Measurements from ENCODE around the gene ZP2. TPM values are rescaled to one million over a fixed set of nuclear protein-coding genes. Genes with fewer than 3 reads are reported as not detected.

ZP2 gene
- total RNA-seq, 1 experiment from 2014 or later: not detected

- Histone ChIP-seq H3K56ac (ENCODE audit: insufficient read length, low read depth, low read length) (no peak overlapping the region), H3K4me1 (ENCODE audit: insufficient read depth, low read length) (no peaks in the 10 kb centered on the region), H4K91ac (ENCODE audit: insufficient read length, low read depth, low read length) (no peak overlapping the region), H3K79me2 (ENCODE audit: insufficient read depth, low read length) (no peaks in the 10 kb centered on the region), H4K20me1 (ENCODE audit: control insufficient read depth, insufficient read depth, insufficient read length) (no peaks in the 10 kb centered on the region), H4K5ac (ENCODE audit: insufficient read length, low read depth, low read length) (no peak overlapping the region), H4K8ac (replicated peaks; ENCODE audit: insufficient read length, low read depth, low read length) (no peak overlapping the region), H3K23me2 (ENCODE audit: insufficient read length, low read depth, low read length, poor library complexity, severe bottlenecking) (no peaks in the 10 kb centered on the region), H2BK20ac (ENCODE audit: low read depth, low read length, poor library complexity, severe bottlenecking) (no peak overlapping the region), H3K4ac (ENCODE audit: low read depth, low read length) (no peak overlapping the region), H2AK5ac (ENCODE audit: insufficient read length, low read length) (no peak overlapping the region), H3K79me1 (ENCODE audit: insufficient read depth, low read depth, low read length, poor library complexity, severe bottlenecking) (no peaks in the 10 kb centered on the region), H2BK5ac (ENCODE audit: insufficient read length, low read length) (no peak overlapping the region), H3K27ac (ENCODE audit: insufficient read length, low read depth, low read length) (no peak overlapping the region), H3K18ac (ENCODE audit: insufficient read length, low read depth, low read length) (no peak overlapping the region), H3T11ph (ENCODE audit: low read length) (no peak overlapping the region), H3K9ac (ENCODE audit: extremely low read depth, insufficient read length, low read length) (no peak overlapping the region), H2BK12ac (ENCODE audit: insufficient read length, low read depth, low read length) (no peak overlapping the region), H3K4me2 (ENCODE audit: insufficient read depth, insufficient read length, low read length) (no peak overlapping the region), H2BK15ac (ENCODE audit: low read depth, low read length) (no peak overlapping the region), H3K27me3 (ENCODE audit: insufficient read depth, low read length) (no peaks in the 10 kb centered on the region), H3K23ac (ENCODE audit: insufficient read length, low read depth, low read length) (no peak overlapping the region), H3K9me3 (ENCODE audit: control insufficient read depth, low read depth, low read length) (no peaks in the 10 kb centered on the region), H2BK120ac (ENCODE audit: low read depth, low read length, poor library complexity, severe bottlenecking) (no peak overlapping the region), H2AFZ (ENCODE audit: low read length) (no peak overlapping the region), H3K14ac (ENCODE audit: insufficient read depth, low read length) (no peak overlapping the region)
- Mint-ChIP-seq H3K27me3 (ENCODE audit: low read depth) (peaks cover 11% of the 10 kb centered on the region), H3K4me3 (no peak overlapping the region), H3K9me3 (peaks cover 0 to 3% of the 10 kb centered on the region in 2 experiments; a peak in 1 of 5 replicates), H3K36me3 (ENCODE audit: insufficient read depth in 1 of 3, low read depth in 3 of 3) (no peaks in the 10 kb centered on the region), H3K4me1 (peaks cover 0 to 5% of the 10 kb centered on the region in 2 experiments; a peak in 1 of 4 replicates), H3K27ac (no peak overlapping the region)
- WGBS (ENCODE audit: extremely low coverage, insufficient read length, low lambda C conversion rate): no CpG with 5 or more reads among the region's 1 CpG
- TF ChIP-seq CTCF (conservative IDR thresholded peaks at IDR 0.05): no peak
- DNase-seq: no peak
Observed at GRCh38 chr16:21192991-21193390, 18.4 kb downstream of the ZP2 start.
